Measurements from ENCODE around the gene SHLD3. TPM values are rescaled to one million over a fixed set of nuclear protein-coding genes. Genes with fewer than 3 reads are reported as not detected.
"Not testable (repeated sequence)": the region's sequence is repeated elsewhere in the genome, so short reads cannot be mapped to it uniquely, and the experiment has no call there.

Gene SHLD3
- total RNA-seq, result 5.3 and 5.8 TPM in 2 replicates

GRCh38 chr5:65624571-65625555 is at the start of gene SHLD3, which contains the start of gene TRAPPC13:
TSS of gene SHLD3 (plus strand) at chr5:65625027. CDS start at chr5:65629588, 4,561 bp downstream.
TSS of gene TRAPPC13 (plus strand) at chr5:65625027. CDS start at chr5:65625061, 34 bp downstream.
- intact Hi-C loops (cut with micrococcal nuclease), result loop anchor here (1.0 to 5.0 kb wide), 13 partner anchors 62 to 1582 kb away; partner anchors contain the start of genes CENPK, CWC27, ERBIN and NLN

- intact Hi-C loops (cut with micrococcal nuclease), result no loop called here
Observed at GRCh38 chr5:65577141-65577540, 47.7 kb upstream of the SHLD3 start.

- intact Hi-C loops (cut with micrococcal nuclease), result no loop called here
Observed at GRCh38 chr5:65588694-65589093, 36.1 kb upstream of the SHLD3 start.

- intact Hi-C loops (cut with micrococcal nuclease), result not testable (repeated sequence)
Observed at GRCh38 chr5:65601761-65602160, 23.1 kb upstream of the SHLD3 start.

- intact Hi-C loops (cut with micrococcal nuclease), result no loop called here
Observed at GRCh38 chr5:65611524-65611923, 13.3 kb upstream of the SHLD3 start.

GRCh38 chr5:65612298-65612907 is 12.4 kb upstream of the SHLD3 start:
- intact Hi-C loops (cut with micrococcal nuclease), result no loop called here

GRCh38 chr5:65620021-65620420 is 4.8 kb upstream of the SHLD3 start:
- intact Hi-C loops (cut with micrococcal nuclease), result loop anchor here (5.0 kb wide), 3 partner anchors 583 to 1222 kb away; no protein-coding TSS in a partner anchor

GRCh38 chr5:65621961-65622360 is 2.9 kb upstream of the SHLD3 start:
- intact Hi-C loops (cut with micrococcal nuclease), result loop anchor here (5.0 kb wide), 3 partner anchors 585 to 1220 kb away; no protein-coding TSS in a partner anchor

GRCh38 chr5:65623482-65623881 is 1.3 kb upstream of the SHLD3 start:
- intact Hi-C loops (cut with micrococcal nuclease), result loop anchor here (5.0 kb wide), 3 partner anchors 586 to 1219 kb away; no protein-coding TSS in a partner anchor

- intact Hi-C loops (cut with micrococcal nuclease), result loop anchor here (1.0 to 5.0 kb wide), 12 partner anchors 61 to 1218 kb away; partner anchors contain the start of genes CENPK, CWC27, ERBIN and NLN
Observed at GRCh38 chr5:65624025-65624570, 729 bp upstream of the SHLD3 start, which contains the start of gene TRIM23. TSS of gene TRIM23 (minus strand) at chr5:65624333. CDS start at chr5:65624274, 59 bp downstream.

GRCh38 chr5:65625743-65626142 is 916 bp downstream of the SHLD3 start:
- intact Hi-C loops (cut with micrococcal nuclease), result loop anchor here (2.0 to 5.0 kb wide), 3 partner anchors 549 to 1582 kb away; no protein-coding TSS in a partner anchor

GRCh38 chr5:65630981-65631380 is 6.2 kb downstream of the SHLD3 start:
- intact Hi-C loops (cut with micrococcal nuclease), result no loop called here

GRCh38 chr5:65640240-65640639 is 15.4 kb downstream of the SHLD3 start:
- intact Hi-C loops (cut with micrococcal nuclease), result no loop called here

GRCh38 chr5:65646938-65647337 is 22.1 kb downstream of the SHLD3 start:
- intact Hi-C loops (cut with micrococcal nuclease), result no loop called here

GRCh38 chr5:65647941-65648340 is 23.1 kb downstream of the SHLD3 start:
- intact Hi-C loops (cut with micrococcal nuclease), result no loop called here

- intact Hi-C loops (cut with micrococcal nuclease), result no loop called here
Observed at GRCh38 chr5:65651144-65651543, 26.3 kb downstream of the SHLD3 start.

- intact Hi-C loops (cut with micrococcal nuclease), result no loop called here
Observed at GRCh38 chr5:65654713-65655112, 29.9 kb downstream of the SHLD3 start.

- intact Hi-C loops (cut with micrococcal nuclease), result no loop called here
Observed at GRCh38 chr5:65663804-65664521, 39.1 kb downstream of the SHLD3 start.

- intact Hi-C loops (cut with micrococcal nuclease), result no loop called here
Observed at GRCh38 chr5:65668696-65669095, 43.9 kb downstream of the SHLD3 start.

GRCh38 chr5:65672796-65673195 is 48.0 kb downstream of the SHLD3 start:
- intact Hi-C loops (cut with micrococcal nuclease), result no loop called here

GRCh38 chr5:65674749-65675148 is 49.9 kb downstream of the SHLD3 start:
- intact Hi-C loops (cut with micrococcal nuclease), result no loop called here

Data from T-helper 1 cell treated with Interleukin-12 subunit alpha and Interleukin-12 subunit beta and Interleukin-4 antibody, amounts not matched to agents 30 ng/mL and 1 ng/mL, for 36 hours (primary cell).